ENCODE data around the gene KCMF1.

DNA sequence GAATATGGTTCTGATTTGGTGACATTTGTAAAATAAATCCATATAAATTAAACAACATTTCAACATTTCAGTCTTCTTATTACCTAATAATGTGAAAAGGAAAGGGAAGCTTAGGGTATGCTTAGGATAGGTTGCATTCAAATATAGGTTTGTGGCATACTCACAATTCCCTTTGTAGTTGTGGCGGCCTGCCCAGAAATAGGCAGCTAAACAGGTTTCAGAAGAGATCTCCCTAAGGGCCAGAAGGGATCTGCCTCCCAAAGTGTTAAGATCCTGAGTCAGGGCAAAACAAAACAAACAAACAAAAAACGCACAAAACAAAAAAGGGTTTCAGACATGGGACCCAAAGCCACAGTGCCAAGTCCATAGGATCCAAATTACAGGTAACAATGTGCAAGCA, 120.9 kb downstream of the KCMF1 start:
- TF ChIP-seq, protein P1, sequence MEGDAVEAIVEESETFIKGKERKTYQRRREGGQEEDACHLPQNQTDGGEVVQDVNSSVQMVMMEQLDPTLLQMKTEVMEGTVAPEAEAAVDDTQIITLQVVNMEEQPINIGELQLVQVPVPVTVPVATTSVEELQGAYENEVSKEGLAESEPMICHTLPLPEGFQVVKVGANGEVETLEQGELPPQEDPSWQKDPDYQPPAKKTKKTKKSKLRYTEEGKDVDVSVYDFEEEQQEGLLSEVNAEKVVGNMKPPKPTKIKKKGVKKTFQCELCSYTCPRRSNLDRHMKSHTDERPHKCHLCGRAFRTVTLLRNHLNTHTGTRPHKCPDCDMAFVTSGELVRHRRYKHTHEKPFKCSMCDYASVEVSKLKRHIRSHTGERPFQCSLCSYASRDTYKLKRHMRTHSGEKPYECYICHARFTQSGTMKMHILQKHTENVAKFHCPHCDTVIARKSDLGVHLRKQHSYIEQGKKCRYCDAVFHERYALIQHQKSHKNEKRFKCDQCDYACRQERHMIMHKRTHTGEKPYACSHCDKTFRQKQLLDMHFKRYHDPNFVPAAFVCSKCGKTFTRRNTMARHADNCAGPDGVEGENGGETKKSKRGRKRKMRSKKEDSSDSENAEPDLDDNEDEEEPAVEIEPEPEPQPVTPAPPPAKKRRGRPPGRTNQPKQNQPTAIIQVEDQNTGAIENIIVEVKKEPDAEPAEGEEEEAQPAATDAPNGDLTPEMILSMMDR (IDR thresholded peaks at IDR 0.05) = no peak
- no peak for TF ChIP-seq POLR2A (IDR thresholded peaks at IDR 0.05)
